Epithelial cell of proximal tubule (primary cell): ENCODE measurements around the gene SPOCK1. TPM values are rescaled to one million over a fixed set of nuclear protein-coding genes. Genes with fewer than 3 reads are reported as not detected.

ENCODE experiments used
- DNase-seq: peaks from one replicate; pipeline ENCODE4 v3.0.0-alpha.2; 2011; ENCODE audit warnings: low read depth
- H3K4me3 ChIP-seq: 2 replicates; pipeline ENCODE4 v1.5.1; 2011; ENCODE audit warnings: low read depth, mild to moderate bottlenecking, low read length
- total RNA-seq: library from RNA; depleted of rRNA; stranded (reverse); fragments of >200 nt; gene quantifications from 2 replicates; pipeline ENCODE4 v1.2.3, GENCODE V29; 2015
- TF ChIP-seq, protein P1 (sequence below): conservative IDR thresholded peaks from 2 replicates; pipeline ENCODE4 v1.5.1; 2012; ENCODE audit warnings: low read depth, mild to moderate bottlenecking, low read length

Gene SPOCK1
- total RNA-seq, 1 donor from 2014 or later, result 31.4 TPM

DNA sequence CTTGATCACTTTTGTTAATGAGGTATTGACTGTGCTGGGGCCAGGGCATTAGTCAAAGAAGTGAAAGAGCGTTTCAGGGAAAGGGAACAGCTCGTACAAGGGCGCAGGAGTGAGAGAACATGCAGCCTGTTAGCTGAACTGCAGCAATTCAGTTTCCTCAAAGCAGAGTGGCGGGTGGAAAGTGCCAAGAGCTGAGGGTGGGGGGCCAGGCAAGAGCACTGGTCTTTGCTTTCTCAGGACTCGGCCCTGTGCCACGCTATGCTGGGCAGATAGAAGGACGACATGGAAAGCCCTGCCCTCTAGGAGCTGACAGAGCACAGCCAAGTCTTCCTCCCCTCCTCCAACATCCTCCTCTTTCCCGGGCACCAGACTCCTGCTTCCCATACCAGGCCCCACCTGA lies 304.8 kb downstream of the SPOCK1 start:
- no peak for DNase-seq
- H3K4me3 ChIP-seq, result no peak overlapping the region
- TF ChIP-seq, protein P1, sequence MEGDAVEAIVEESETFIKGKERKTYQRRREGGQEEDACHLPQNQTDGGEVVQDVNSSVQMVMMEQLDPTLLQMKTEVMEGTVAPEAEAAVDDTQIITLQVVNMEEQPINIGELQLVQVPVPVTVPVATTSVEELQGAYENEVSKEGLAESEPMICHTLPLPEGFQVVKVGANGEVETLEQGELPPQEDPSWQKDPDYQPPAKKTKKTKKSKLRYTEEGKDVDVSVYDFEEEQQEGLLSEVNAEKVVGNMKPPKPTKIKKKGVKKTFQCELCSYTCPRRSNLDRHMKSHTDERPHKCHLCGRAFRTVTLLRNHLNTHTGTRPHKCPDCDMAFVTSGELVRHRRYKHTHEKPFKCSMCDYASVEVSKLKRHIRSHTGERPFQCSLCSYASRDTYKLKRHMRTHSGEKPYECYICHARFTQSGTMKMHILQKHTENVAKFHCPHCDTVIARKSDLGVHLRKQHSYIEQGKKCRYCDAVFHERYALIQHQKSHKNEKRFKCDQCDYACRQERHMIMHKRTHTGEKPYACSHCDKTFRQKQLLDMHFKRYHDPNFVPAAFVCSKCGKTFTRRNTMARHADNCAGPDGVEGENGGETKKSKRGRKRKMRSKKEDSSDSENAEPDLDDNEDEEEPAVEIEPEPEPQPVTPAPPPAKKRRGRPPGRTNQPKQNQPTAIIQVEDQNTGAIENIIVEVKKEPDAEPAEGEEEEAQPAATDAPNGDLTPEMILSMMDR, result no peak

DNA sequence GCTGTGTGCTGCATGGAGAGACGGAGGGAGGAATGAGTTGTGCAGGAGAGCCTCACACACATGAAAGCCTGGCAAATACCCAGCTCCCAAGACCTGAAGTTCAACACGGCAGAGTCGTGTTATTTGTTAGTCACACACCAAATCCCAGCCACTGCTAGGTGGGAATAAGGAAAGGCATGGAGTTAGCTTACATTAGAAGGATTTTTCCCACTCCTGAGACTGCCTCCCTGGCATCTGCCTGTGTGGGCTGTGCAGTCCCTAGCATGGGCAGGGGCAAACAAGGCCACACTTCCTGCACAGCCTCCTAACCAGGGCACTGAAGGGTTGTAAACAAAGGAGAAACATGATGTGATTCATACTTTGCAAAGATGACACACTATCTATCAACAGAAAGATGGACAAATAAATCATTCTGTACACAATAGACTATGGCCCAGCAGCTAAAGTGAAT lies 306.8 kb downstream of the SPOCK1 start:
- TF ChIP-seq, protein P1, result no peak
- H3K4me3 ChIP-seq, result no peak overlapping the region
- no peak for DNase-seq

DNA sequence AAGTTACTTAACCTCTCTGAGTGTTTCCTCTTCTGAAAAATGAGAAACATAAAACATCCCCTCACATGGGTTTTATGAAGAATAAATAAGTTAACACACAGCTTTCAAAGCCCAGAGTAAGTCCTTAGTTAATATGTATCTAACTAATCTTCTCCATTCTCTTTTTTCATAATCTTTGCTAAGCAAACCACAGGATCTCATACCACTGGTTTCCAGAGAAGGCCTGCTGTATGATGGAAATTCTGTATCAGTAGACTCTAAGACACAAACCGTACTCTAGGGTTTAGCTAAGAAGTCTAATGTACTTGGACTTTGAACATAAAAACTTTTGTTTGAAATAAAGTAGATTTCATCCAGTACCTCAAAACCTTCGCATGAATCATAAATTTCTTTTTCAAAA lies 307.9 kb downstream of the SPOCK1 start:
- no peak for DNase-seq
- TF ChIP-seq, protein P1, result no peak
- H3K4me3 ChIP-seq, result no peak overlapping the region

DNA sequence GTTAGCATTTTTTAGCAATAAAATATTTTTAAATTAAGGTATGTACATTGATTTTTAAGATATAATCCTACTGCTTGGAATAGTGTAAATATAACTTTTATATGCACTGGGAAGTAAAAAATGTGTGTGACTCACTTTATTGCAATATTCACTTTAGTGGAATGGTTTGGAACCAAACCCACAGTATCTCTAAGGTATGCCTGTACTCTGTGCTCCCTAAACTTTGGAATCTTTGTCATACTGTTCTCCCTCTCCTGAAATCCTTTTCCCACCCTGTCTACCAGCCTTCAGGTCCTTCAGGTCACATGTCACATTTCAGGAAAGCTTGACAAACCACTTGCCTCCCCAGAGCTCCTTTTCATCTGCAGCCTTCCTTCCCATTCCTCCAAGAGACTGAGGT lies 308.7 kb downstream of the SPOCK1 start:
- TF ChIP-seq, protein P1, result no peak
- DNase-seq, result no peak
- no peak overlapping the region for H3K4me3 ChIP-seq

DNA sequence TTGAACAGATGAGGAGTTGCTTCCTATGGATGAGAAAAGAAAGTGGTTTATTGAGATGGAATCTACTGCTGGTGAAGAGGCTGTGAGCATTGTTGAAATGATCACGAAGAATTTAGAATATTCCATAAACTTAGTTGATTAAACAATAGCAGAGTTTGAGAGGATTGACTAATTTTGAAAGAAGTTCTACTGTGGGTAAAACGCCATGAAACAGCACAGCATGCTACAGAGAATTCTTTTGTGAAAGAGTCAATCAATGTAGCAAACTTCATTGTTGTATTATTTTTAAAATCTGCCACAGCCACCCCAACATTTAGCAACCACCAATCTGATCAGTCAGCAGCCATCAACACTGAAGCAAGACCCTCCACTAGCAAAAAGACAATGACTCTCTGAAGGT lies 309.1 kb downstream of the SPOCK1 start:
- TF ChIP-seq, protein P1, result no peak
- DNase-seq, result no peak
- H3K4me3 ChIP-seq, result no peak overlapping the region

DNA sequence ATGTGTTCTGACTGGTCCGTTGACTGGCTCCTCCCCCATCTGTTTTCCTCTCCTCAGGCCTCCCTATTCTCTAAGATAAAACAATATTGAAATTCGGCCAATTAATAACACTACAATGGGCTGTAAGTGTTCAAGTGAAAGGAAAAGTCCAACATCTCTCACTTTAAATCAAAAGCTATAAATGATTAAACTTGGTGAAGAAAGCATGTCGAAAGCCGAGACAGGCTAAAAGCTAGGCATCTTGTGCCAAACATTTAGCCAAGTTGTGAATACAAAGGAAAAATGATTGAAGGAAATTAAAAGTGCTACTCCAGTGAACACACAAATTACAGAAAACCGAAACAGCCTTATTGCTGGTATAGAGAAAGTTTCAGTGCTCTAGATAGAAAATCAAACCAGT lies 310.6 kb downstream of the SPOCK1 start:
- no peak overlapping the region for H3K4me3 ChIP-seq
- no peak for DNase-seq
- TF ChIP-seq, protein P1, result no peak

DNA sequence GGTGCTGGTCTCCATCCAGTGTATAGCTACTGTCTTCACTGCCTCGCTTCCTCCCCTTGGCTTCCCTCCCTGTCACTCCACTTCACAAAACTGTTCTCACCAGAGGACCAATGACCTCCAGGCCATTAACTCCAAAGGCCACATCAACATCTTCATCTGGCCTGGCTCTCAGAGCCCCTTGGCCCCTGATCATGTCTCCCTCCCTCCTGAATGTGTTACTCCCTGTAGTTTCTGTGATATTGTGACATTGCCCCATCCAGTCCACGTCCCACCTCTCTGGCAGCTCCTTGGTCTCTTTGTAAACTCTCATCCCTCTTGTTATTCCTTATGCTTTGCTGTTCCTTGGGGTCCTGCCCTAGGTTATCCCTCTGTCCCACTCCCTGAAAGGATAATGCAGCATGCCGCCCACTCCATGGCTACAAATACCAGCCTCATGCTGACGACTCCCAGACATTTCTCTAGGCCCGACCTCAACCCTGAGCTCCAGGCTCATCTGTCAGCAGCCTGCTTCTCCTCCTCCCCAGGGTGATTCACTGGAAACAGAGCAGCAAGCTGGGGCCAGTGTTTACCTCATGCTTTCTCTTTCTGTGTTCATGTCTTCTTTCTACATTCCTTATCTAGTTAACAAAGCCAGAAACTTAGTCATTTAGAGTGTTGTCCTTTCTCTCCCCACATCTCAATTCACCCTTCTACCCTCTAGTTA lies 312.2 kb downstream of the SPOCK1 start:
- no peak overlapping the region for H3K4me3 ChIP-seq
- no peak for DNase-seq
- TF ChIP-seq, protein P1, result no peak
